KMS-11 (cell line): ENCODE measurements around the gene OCRL.

Experiments
- H2AFZ ChIP-seq: fragments of 200-600 bp; sonication (generic); 2 replicates; pipeline ENCODE4 v1.6.1; 2016; ENCODE audit warnings: antibody characterized with exemption, mixed run types, low read depth
- H3K27ac ChIP-seq: fragments of 200-600 bp; sonication (generic); 2 replicates; pipeline ENCODE4 v1.6.1; 2016; ENCODE audit warnings: mild to moderate bottlenecking, mixed run types
- H3K27me3 ChIP-seq: fragments of 200-600 bp; sonication (generic); 2 replicates; pipeline ENCODE4 v1.6.1; 2017; ENCODE audit warnings: mild to moderate bottlenecking, low read depth, mixed run types, moderate library complexity; ENCODE audit not compliant: insufficient read depth
- H3K36me3 ChIP-seq: fragments of 200-600 bp; sonication (generic); 2 replicates; pipeline ENCODE4 v1.6.1; 2017; ENCODE audit warnings: mild to moderate bottlenecking, mixed run types; ENCODE audit not compliant: insufficient read depth
- H3K4me1 ChIP-seq: fragments of 200-600 bp; sonication (generic); 2 replicates; pipeline ENCODE4 v1.6.1; 2016; ENCODE audit warnings: mild to moderate bottlenecking, low read depth, mixed run types; ENCODE audit not compliant: poor library complexity, severe bottlenecking
- H3K4me2 ChIP-seq: fragments of 200-600 bp; sonication (generic); 2 replicates; pipeline ENCODE4 v1.7.0; 2016; ENCODE audit warnings: mild to moderate bottlenecking, mixed run types
- H3K4me3 ChIP-seq: fragments of 200-600 bp; sonication (generic); IDR thresholded peaks from 2 replicates; pipeline ENCODE4 v1.6.1; 2017; ENCODE audit warnings: low read depth, low read length, mixed read lengths; ENCODE audit not compliant: insufficient read depth
- H3K79me2 ChIP-seq: fragments of 200-600 bp; sonication (generic); 2 replicates; pipeline ENCODE4 v1.6.1; 2016; ENCODE audit warnings: low read depth, mixed run types; ENCODE audit not compliant: insufficient read depth
- H3K9ac ChIP-seq: fragments of 200-600 bp; sonication (generic); 2 replicates; pipeline ENCODE4 v1.6.1; 2016; ENCODE audit warnings: mild to moderate bottlenecking, mixed run types
- H4K20me1 ChIP-seq: fragments of 200-600 bp; sonication (generic); 2 replicates; pipeline ENCODE4 v1.6.1; 2016; ENCODE audit warnings: mild to moderate bottlenecking, mixed run types; ENCODE audit not compliant: insufficient read depth
- TF ChIP-seq, protein P1 (sequence below): fragments of 200-600 bp; sonication (generic); conservative IDR thresholded peaks from 2 replicates; pipeline ENCODE4 v1.6.1; 2017; ENCODE audit warnings: low read depth, mild to moderate bottlenecking, antibody characterized with exemption, low read length, moderate library complexity, mixed read lengths

The OCRL gene

DNA sequence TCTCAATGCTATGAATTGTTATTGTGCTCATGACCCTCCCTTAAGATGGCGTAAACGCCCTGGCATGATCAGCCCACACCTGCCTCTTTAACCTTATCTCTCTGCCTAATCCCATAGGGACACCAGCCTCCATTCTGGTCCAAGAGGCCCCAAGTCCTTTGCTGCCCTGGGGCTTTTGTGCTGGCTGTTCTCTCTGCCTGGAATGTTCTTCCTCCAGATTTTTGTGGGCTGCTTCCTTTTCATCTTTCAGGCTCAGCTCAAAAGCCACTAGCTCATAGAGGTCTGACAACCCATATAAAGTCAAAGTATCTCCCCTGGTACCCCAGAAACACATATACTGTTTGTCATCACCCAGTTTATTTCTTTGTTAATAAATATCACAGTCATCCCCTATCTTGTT, 72.3 kb downstream of the OCRL start:
- Histone ChIP-seq H3K36me3 (no peaks in the 10 kb centered on the region), H3K4me2 (no peak overlapping the region), H4K20me1 (no peaks in the 10 kb centered on the region), H3K79me2 (no peaks in the 10 kb centered on the region), H3K4me1 (peaks cover 12% of the 10 kb centered on the region), H3K9ac (no peak overlapping the region), H3K27ac (no peak overlapping the region), H3K27me3 (no peaks in the 10 kb centered on the region), H3K4me3 (no peak overlapping the region), H2AFZ (no peak overlapping the region)
- TF ChIP-seq, protein P1, sequence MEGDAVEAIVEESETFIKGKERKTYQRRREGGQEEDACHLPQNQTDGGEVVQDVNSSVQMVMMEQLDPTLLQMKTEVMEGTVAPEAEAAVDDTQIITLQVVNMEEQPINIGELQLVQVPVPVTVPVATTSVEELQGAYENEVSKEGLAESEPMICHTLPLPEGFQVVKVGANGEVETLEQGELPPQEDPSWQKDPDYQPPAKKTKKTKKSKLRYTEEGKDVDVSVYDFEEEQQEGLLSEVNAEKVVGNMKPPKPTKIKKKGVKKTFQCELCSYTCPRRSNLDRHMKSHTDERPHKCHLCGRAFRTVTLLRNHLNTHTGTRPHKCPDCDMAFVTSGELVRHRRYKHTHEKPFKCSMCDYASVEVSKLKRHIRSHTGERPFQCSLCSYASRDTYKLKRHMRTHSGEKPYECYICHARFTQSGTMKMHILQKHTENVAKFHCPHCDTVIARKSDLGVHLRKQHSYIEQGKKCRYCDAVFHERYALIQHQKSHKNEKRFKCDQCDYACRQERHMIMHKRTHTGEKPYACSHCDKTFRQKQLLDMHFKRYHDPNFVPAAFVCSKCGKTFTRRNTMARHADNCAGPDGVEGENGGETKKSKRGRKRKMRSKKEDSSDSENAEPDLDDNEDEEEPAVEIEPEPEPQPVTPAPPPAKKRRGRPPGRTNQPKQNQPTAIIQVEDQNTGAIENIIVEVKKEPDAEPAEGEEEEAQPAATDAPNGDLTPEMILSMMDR: no peak

DNA sequence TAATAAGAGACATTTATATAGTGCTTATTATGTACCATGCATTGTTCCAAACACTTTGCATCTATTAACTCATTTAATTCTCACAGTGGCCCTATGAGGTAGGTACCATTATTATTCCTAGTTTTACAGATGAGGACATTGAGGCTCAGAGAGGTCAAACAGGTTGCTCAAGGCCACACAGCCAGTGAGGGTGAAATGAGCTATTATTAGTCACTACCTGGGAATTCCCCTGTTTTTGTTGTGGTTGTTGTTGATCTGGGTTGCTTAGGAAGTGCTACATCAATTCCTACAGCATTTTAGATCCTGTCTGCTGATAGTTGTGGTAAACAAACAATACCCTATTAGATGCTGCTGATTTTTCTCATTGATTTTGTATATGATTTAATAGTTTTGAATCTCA, 73.5 kb downstream of the OCRL start:
- H3K27ac ChIP-seq: no peak overlapping the region
- H3K4me3 ChIP-seq: no peak overlapping the region
- no peak overlapping the region for H3K9ac ChIP-seq
- H4K20me1 ChIP-seq: no peaks in the 10 kb centered on the region
- no peak overlapping the region for H2AFZ ChIP-seq
- no peaks in the 10 kb centered on the region for H3K27me3 ChIP-seq
- TF ChIP-seq, protein P1: no peak
- peaks cover 12% of the 10 kb centered on the region for H3K4me1 ChIP-seq
- 0 out of 2 replicates have a peak overlapping the region, but pooled peaks have one; percentile 29 for H3K4me2 ChIP-seq
- no peaks in the 10 kb centered on the region for H3K79me2 ChIP-seq
- no peaks in the 10 kb centered on the region for H3K36me3 ChIP-seq

DNA sequence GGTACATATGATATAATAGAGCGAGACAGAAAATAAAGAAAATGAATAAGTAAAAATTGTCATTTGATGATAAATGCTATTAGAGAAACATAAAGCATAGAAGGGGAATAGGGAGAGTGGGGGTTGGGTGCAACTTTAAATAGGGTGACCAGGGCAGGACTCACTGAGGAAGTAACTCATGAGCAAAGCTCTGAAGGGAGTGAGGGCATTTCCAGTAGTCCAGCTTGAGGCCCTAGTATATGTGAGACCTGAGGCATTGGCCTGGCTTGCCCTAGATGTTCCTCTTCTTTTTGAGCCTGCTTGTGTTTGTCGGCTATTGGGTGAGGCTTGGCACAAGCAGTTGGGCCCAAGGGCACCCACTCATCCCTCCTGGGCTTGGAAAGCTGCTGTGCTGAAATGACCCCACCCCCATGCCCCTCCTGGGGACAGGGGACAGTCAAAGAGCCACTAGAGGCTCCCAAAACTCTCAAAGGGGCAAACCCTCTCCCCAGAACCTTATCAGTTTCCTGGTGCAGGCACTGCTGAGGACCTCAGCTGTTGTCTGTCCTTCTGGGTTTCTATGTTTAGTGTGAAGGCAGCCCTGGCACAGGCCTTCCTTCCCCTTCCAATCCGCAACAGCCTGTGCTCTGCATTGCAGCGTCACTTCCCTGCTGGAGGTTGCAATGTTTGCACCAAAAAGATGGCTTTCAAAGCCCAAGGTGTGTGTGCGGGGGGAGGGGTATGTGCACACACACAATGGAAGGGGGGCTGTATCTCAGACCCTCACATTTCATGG, 74.6 kb downstream of the OCRL start:
- Histone ChIP-seq H3K79me2 (no peaks in the 10 kb centered on the region), H3K4me1 (peaks cover 12% of the 10 kb centered on the region), H3K36me3 (no peaks in the 10 kb centered on the region), H3K4me2 (no peak overlapping the region), H3K4me3 (no peak overlapping the region), H2AFZ (no peak overlapping the region), H3K27me3 (no peaks in the 10 kb centered on the region), H3K27ac (no peak overlapping the region), H4K20me1 (no peaks in the 10 kb centered on the region), H3K9ac (no peak overlapping the region)
- TF ChIP-seq, protein P1: no peak

DNA sequence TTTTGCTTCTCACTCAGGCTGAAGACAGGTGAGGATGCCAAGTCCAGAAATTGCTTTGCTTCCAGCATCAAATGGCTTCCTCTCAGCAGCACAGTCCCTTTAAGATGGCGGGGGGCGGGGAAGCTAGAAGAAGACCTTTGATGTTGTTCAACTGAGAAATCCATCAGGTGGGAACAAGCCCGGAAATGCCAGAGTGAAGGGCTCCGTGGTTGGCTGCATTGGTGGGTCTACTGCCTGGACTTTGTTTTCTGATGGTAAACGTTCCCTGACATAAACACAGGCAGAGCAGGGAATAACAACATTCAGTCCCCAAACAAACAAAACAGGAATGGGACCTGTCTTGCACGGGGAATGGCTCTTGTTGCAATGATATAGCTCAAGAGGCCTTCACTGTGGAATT, 77.4 kb downstream of the OCRL start:
- no peak overlapping the region for H3K9ac ChIP-seq
- H3K27ac ChIP-seq: no peak overlapping the region
- H3K4me1 ChIP-seq: peaks cover 12% of the 10 kb centered on the region
- no peaks in the 10 kb centered on the region for H3K27me3 ChIP-seq
- H3K36me3 ChIP-seq: no peaks in the 10 kb centered on the region
- H2AFZ ChIP-seq: no peak overlapping the region
- no peak overlapping the region for H3K4me3 ChIP-seq
- H3K4me2 ChIP-seq: no peak overlapping the region
- H3K79me2 ChIP-seq: no peaks in the 10 kb centered on the region
- TF ChIP-seq, protein P1: no peak
- H4K20me1 ChIP-seq: no peaks in the 10 kb centered on the region
